Endothelial cell (in vitro differentiated cells): ENCODE results near the gene PDE11A. TPM values are rescaled to one million over a fixed set of nuclear protein-coding genes. Genes with fewer than 3 reads are reported as not detected.

Source experiments
- DNase-seq: peaks from one replicate; pipeline ENCODE4 v3.0.0; 2021; ENCODE audit warnings: low spot score
- H3K27ac Mint-ChIP-seq: one replicate; pipeline ENCODE4 v1.8.0; 2021; ENCODE audit warnings: mixed read lengths, inconsistent platforms; ENCODE audit not compliant: unreplicated experiment
- H3K27me3 Mint-ChIP-seq: one replicate; pipeline ENCODE4 v1.8.0; 2021; ENCODE audit warnings: mild to moderate bottlenecking, moderate library complexity, mixed read lengths, inconsistent platforms; ENCODE audit not compliant: unreplicated experiment
- H3K36me3 Mint-ChIP-seq: one replicate; pipeline ENCODE4 v1.8.0; 2021; ENCODE audit warnings: mild to moderate bottlenecking, low read depth, mixed read lengths, inconsistent platforms; ENCODE audit not compliant: unreplicated experiment
- H3K4me1 Mint-ChIP-seq: one replicate; pipeline ENCODE4 v1.8.0; 2021; ENCODE audit warnings: mild to moderate bottlenecking, mixed read lengths, inconsistent platforms; ENCODE audit not compliant: unreplicated experiment
- H3K4me3 Mint-ChIP-seq: one replicate; pipeline ENCODE4 v1.8.0; 2021; ENCODE audit warnings: mild to moderate bottlenecking, mixed read lengths, inconsistent platforms; ENCODE audit not compliant: unreplicated experiment
- H3K9me3 Mint-ChIP-seq: one replicate; pipeline ENCODE4 v1.8.0; 2021; ENCODE audit warnings: mixed read lengths, inconsistent platforms; ENCODE audit not compliant: unreplicated experiment
- total RNA-seq: library from RNA; stranded (reverse); fragmentation: NEBNext Ultra II Directional; extraction: Animal tissue kit (Norgen Biotek cat#: 25700); gene quantifications from one replicate; pipeline ENCODE4 v1.2.1, GENCODE V29; 2021; ENCODE audit not compliant: unreplicated experiment
- TF ChIP-seq, protein P1 (sequence below): fragments of 200-600 bp; sonication (generic); IDR thresholded peaks from one replicate; pipeline ENCODE4 v1.5.0; 2021; ENCODE audit warnings: antibody characterized with exemption; ENCODE audit not compliant: unreplicated experiment

The PDE11A gene
- total RNA-seq, 1 donor from 2014 or later: 1.7 TPM

DNA sequence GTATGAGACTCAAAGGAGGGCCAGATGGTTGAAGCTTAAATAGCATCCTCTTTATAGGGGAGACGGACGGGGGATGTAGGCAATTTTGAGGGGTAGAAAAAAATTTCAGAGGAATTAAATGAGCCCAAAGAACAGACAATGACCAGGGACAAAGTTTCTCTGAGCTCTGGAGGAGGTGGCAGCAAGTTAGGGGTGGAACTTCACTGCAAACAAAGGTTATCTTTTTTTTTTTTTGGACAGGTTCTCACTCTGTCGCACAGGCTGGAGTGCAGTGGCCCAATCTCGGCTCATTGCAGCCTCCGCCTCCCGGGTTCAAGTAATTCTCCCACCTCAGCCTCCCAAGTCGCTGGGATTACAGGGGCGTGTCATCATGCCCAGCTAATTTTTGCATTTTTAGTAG lies 195.6 kb downstream of the PDE11A start:
- Mint-ChIP-seq H3K9me3 (no peaks in the 10 kb centered on the region), H3K36me3 (no peaks in the 10 kb centered on the region), H3K4me1 (no peaks in the 10 kb centered on the region), H3K27ac (no peak overlapping the region), H3K27me3 (no peaks in the 10 kb centered on the region), H3K4me3 (no peak overlapping the region)
- DNase-seq: no peak
- TF ChIP-seq, protein P1, sequence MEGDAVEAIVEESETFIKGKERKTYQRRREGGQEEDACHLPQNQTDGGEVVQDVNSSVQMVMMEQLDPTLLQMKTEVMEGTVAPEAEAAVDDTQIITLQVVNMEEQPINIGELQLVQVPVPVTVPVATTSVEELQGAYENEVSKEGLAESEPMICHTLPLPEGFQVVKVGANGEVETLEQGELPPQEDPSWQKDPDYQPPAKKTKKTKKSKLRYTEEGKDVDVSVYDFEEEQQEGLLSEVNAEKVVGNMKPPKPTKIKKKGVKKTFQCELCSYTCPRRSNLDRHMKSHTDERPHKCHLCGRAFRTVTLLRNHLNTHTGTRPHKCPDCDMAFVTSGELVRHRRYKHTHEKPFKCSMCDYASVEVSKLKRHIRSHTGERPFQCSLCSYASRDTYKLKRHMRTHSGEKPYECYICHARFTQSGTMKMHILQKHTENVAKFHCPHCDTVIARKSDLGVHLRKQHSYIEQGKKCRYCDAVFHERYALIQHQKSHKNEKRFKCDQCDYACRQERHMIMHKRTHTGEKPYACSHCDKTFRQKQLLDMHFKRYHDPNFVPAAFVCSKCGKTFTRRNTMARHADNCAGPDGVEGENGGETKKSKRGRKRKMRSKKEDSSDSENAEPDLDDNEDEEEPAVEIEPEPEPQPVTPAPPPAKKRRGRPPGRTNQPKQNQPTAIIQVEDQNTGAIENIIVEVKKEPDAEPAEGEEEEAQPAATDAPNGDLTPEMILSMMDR: no peak

DNA sequence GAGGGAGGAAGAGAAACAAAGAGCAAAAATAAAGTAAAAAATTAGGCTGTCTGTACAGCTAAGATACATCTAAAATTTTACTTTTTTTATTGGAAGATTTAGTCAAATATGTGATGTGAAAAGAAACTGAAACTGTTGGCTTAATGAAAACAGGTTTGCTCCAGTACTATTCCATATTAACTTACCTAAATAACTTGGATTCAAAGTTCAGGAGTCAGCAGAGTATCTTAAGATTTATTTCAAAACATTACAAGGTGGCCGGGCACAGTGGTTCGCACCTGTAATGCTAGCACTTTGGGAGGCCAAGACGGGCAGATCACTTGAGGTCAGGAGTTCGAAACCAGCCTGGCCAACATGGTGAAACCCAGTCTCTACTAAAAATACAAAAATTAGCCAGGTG lies 197.9 kb downstream of the PDE11A start:
- no peaks in the 10 kb centered on the region for H3K27me3 Mint-ChIP-seq
- no peak overlapping the region for H3K27ac Mint-ChIP-seq
- TF ChIP-seq, protein P1: no peak
- no peaks in the 10 kb centered on the region for H3K36me3 Mint-ChIP-seq
- H3K4me3 Mint-ChIP-seq: no peak overlapping the region
- no peaks in the 10 kb centered on the region for H3K9me3 Mint-ChIP-seq
- DNase-seq: no peak
- no peaks in the 10 kb centered on the region for H3K4me1 Mint-ChIP-seq

GRCh38 chr2:177873915-177874314 lies 198.7 kb downstream of the PDE11A start:
- Mint-ChIP-seq H3K4me1 (no peaks in the 10 kb centered on the region), H3K9me3 (no peaks in the 10 kb centered on the region), H3K27ac (no peak overlapping the region), H3K36me3 (no peaks in the 10 kb centered on the region), H3K27me3 (no peaks in the 10 kb centered on the region), H3K4me3 (no peak overlapping the region)
- TF ChIP-seq, protein P1: no peak
- DNase-seq: no peak

- no peaks in the 10 kb centered on the region for H3K36me3 Mint-ChIP-seq
- H3K27me3 Mint-ChIP-seq: no peaks in the 10 kb centered on the region
- no peak overlapping the region for H3K27ac Mint-ChIP-seq
- H3K9me3 Mint-ChIP-seq: no peaks in the 10 kb centered on the region
- H3K4me3 Mint-ChIP-seq: no peak overlapping the region
- TF ChIP-seq, protein P1: no peak
- H3K4me1 Mint-ChIP-seq: no peaks in the 10 kb centered on the region
- no peak for DNase-seq
Measured at GRCh38 chr2:177872286-177872685, 200.3 kb downstream of the PDE11A start.

GRCh38 chr2:177869912-177870311 lies 202.7 kb downstream of the PDE11A start:
- Mint-ChIP-seq H3K27ac (no peak overlapping the region), H3K4me1 (no peaks in the 10 kb centered on the region), H3K9me3 (no peaks in the 10 kb centered on the region), H3K4me3 (no peak overlapping the region), H3K27me3 (no peaks in the 10 kb centered on the region), H3K36me3 (no peaks in the 10 kb centered on the region)
- no peak for DNase-seq
- TF ChIP-seq, protein P1: no peak
